NCI-H446 treated with DMSO at 0.1 percent for 48 hours (cell line): ENCODE results near the gene SMTNL2.

Source experiments
- DNase-seq: peaks from one replicate; lab custom pipeline; 2025; lab: John Stamatoyannopoulos, UW

The SMTNL2 gene

DNA sequence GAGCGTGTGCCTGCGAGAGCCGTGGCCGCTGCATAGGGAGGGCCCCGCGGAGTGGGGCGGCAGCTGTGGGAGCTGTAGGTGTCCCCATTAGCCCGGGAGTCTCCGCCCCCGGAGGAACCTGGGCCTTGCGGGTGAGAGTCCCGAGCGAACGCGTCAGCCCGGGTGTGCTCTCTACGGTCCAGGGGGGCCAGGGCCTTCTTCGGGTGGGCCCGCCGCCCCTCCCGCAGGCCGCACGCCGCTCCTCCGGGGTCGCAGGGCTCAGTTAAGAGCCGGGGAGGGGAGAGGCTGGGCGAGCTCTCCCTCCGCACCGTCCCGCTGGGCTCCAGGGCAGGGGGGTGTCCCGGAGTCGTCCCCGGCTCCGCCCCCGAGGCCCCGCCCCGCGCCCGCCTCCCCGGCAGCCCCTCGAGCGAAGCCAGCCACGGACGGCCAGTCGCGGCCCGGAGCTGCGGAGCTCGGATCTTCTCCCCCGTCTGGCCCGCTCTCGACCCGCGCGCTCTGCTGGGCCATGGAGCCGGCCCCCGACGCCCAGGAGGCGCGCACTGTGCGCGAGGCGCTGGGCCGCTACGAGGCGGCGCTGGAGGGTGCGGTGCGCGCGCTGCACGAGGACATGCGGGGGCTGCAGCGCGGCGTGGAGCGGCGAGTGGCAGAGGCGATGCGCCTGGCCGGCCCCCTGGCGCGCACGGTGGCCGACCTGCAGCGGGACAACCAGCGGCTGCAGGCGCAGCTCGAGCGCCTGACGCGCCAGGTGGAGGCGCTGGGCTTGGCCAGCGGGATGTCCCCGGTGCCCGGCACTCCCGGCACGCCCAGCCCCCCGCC is at the start of gene SMTNL2:
Gene SMTNL2 (plus strand): TSS at position 429 of the 816 bp plus-strand sequence. CDS start 77 bp downstream, at position 506.
- DNase-seq = no peak

DNA sequence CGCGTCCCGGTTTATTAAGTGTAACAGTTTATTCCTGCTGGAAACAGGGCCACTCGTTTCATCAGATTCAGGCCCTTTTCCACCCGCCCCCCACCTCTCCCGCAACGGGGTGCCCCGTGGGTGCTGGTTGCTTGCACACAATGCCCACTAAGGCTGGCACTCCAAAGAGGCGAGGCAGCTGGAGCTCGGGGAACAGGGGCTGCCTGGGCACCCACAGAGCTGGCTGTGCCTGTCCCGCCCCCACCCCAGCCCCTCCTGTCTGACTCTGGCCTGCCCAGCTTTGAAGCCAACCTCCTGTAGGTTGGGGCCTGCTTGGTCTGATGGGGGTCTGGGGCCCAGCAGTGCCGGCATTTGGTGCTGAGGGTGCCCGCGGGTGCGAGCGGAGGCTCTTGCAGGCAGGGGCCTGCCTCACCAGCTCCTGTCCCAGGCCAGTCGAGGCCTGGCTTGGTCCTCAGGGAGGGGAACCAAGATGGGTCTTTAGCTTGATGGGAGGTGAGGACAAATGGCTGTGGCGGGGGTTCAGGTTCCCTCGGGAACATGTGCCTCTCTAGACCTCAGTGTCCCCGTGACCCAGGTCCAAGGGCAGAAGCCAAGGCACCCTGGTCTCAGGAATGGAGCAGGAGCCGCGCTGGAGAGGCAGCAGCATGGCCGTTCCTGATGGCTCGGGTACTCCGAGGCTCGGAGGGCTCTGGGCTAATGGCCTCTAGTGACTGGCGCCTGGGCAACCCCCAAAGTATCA is 49.2 kb upstream of the SMTNL2 start:
- DNase-seq = no peak

DNA sequence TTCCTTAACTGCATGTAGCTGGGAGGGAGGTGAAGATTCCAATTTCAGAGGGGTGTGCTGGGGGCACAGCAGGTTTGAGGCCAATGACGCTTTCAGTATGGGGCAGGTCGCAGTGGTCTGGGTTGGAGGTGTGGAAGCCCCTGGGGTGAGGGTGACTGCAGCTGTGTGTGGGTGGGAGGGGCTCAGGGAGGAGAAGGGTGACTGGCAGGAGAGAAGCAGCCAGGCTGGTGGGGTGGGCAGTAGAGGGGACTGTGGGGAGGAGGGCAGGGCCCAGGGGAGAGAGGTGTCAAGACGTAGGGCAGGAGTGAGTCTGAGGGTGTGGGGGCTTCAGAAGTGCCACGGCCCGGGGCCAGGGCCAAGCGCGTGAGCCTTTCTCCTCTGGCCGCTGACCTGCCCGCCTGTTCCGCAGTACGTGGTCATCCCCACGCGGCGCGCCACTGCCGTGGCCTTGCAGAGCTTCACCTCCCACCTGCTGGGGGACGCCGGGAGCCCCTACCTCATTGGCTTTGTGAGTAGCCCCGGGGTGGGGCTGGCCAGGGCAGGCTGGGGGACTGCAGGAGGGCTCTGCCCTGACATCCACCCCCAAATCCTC is 48.6 kb upstream of the SMTNL2 start:
- no peak for DNase-seq

DNA sequence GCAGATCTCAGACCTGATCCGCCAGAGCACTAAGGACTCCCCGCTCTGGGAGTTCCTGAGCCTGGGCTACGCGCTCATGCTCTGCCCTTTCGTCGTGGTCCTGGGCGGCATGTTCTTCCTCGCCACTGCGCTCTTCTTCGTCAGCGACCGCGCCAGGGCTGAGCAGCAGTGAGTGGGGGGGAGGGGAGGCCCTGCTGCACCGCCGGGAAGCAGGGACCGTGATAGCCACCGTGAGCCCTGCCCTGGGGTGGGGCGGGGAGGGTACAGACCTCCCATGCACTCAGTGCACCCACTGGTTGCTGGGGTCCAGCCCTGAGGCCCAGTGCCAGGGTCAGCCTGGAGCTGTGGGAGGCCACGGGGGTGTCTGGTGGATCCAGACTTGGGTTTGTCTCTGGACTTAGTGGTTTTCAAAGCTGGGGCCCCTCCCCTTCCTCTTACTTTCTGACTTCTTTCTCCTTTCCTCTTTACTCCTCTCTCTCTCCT is 48.0 kb upstream of the SMTNL2 start:
- no peak for DNase-seq

DNA sequence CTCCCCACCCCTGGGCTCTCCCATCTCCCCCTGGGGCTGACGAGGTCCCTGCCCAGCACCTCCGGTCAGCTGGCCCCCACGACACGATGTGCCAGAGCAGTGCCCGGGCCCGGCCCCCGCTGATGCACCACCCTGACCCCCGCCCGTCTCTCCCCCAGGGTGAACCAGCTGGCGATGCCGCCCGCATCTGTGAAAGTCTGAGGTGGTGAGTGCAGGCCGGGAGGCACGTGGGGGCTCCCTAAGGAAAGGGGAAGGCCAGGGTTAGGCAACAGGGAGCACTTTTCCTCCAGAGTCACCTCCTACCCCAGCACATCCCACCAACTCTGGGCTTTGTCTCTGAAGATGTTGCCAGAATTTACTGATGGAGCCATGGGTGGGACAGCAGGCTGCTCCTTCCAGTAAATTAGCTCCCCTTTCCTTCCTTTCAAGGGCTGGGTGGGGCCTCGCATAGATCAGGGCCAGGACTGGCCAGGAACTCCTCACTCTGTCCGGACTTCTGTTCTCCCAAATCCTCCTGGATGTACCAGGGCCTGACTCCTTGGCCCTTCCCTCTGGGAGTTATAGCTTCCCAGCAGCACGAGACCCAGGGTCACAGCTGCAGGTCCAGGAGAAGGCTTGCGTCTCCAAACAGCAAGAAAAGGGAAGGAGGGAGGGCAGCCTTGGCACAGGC is 47.5 kb upstream of the SMTNL2 start:
- DNase-seq = no peak

DNA sequence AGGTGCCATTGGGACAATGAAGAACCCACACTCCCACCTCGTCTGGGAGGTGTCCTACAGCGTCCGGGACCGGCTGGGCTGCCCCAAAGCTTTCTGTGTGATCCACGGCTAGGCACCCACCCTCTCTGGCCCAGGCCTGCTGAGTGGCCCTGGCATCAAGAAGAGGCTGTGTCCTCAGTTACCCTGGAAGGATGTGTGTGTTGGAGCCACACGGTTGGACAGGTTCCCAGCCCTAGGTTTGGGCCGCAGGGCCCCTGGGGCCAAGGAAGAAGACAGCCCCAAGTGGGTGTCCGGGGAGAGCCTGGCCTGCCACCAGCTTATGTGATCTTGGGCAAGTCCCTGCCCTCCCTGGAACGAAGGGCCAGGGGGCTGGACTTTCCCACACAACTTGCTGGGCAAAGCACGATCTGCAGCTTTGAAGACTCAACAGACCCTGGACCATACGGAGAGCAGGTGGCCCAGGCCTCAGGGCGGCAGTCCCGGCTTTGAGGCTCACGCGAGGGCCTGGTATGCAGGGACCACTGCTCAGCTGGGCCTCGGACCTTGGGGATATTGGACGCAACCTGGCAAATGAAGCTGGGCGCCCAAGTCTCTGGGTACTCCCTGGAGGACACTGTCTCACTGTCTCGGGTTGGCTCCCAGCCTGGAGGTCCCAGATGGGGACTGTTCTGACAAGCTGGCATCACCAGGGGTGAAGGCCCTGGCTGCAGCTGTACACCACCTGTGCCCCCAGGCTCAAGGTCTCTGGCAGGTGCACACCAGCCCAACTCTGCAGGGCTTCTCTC is 46.7 kb upstream of the SMTNL2 start:
- no peak for DNase-seq

DNA sequence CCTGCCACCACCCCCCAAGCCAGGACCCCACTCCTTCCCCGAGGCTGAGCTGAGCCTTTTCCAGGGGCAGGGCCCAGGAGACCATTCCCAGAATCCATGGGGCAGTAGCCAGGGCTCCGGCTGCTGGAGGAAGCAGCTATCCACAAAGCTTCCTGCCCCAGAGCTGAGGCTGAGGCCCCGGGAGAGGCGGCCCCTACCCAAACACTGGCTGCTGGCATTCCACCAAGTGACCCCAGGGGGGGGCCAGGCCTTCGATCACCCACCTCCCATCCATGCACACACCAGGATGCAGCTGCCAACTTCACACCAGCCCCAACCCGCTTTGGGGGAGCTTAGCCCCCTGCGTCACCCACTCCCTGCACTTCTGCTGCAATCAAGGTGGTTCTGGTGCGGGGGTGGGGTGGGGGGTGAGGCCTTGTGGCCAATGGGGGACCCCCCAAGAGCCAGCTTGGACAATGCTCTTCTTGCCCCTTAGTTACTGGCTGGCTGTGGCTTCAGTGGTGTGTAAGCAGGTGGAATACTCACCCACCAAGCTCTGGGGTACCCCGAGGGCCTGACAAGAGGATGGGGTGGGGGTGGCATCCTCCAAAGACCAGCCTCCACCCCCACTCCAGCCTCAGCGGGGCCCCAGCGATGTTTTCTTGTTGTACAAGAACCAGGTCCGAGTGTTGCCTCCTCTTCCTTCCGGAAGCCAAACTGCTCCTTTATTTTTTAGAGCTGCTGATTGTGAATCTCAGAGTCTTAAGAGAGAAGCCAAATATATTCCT is 45.9 kb upstream of the SMTNL2 start:
- DNase-seq = no peak

DNA sequence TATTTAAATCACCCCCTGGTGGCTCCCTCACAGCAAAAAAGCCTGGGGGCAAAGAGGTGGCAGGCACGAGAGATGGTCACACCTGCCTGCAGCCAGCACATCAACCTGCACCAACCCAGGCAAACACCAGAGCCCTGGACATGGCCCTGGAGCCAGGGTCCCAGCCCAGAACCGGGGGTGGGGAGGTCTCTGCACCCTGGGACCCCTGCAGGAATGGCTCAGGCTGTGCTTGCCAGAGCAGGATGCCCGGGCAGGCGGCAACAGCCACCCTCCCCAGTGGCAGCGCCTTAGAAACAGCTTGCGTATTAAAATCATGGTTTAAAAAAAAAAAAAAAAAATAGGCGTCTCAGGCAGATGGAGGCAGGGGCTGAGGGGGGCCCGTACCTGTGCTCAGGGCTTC is 45.3 kb upstream of the SMTNL2 start:
- DNase-seq = no peak

DNA sequence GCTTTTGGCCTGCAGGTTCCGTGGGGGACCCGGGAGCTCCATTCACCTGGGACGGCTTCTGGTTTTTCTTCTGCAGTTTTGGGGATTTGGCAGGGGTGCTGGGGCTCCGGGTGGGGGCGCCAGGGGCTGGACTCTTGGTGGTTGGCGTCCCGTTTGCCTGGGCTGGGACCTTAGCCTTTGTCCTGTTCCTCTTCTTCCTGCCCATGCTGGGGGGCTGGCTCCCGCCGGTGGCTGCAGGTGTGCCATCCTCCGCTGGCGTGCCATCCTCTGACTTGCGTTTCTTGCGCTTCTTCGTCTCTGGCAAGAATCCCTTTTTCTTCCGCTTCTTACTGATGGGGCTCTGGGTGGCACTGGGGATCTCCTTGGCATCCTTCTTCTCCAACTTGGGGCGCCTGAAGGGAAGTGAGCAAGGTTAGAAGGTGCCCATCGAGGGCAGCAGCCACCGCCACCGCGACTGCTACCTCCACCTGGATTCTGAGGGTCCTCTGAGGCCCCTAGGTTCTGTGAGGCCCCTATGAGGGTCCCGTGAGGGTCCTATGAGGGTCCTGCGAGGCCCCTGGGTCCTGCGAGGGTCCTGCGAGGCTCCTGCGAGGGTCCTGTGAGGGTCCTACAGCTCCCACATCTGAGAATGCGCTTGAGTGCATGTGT is 44.6 kb upstream of the SMTNL2 start:
- no peak for DNase-seq

DNA sequence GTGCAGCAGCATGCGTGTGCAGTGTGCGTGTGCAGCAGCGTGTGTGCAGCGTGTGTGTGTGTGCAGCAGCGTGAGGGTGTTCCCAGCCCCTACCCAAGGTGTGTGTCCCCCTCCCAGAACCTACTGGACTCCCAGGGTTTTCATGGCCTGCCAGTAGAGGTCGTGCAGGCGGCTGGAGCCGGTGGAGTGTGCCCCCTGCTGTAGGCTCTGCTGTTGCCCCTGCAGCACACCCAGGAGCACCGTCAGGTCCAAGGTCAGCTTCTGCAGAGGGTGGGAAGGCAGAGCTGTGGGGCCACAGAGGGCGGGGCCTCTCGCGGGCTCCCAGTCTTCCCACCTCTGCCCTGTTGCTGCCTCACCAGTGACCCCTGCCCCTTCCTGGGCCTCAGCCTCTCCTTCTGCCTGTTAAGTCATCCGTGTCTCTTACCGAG is 44.1 kb upstream of the SMTNL2 start:
- DNase-seq = no peak

DNA sequence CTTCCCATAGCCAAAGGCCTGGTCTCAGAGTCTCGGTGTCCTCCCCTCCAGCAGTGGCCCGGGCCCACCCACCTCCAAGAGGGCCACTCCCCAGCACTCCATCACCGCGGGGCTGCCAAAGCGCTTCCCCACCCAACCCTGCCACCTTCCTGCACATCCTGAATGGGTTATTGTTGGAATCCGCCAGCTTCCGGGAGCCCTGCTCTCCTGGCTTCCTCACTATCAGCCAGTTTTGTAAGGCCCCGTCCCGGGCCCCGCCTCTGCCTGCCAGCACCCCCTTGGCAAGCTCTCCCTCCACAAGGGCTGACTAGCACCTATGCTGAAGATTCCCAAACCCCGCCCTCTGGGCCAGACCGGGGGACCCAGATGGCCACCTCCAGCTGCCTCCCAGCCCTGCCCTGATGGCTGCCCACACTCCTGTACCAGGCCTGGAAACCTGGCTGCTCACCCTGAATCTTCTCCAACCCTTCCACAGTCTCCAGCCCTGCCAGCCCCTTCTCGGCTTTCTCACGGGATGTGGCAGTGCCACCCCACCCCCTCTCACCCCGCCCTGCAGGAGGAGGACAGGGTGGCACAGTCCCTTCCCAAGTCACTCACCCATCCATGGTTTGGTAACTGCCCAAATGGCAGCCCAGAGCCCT is 43.5 kb upstream of the SMTNL2 start:
- DNase-seq = no peak

DNA sequence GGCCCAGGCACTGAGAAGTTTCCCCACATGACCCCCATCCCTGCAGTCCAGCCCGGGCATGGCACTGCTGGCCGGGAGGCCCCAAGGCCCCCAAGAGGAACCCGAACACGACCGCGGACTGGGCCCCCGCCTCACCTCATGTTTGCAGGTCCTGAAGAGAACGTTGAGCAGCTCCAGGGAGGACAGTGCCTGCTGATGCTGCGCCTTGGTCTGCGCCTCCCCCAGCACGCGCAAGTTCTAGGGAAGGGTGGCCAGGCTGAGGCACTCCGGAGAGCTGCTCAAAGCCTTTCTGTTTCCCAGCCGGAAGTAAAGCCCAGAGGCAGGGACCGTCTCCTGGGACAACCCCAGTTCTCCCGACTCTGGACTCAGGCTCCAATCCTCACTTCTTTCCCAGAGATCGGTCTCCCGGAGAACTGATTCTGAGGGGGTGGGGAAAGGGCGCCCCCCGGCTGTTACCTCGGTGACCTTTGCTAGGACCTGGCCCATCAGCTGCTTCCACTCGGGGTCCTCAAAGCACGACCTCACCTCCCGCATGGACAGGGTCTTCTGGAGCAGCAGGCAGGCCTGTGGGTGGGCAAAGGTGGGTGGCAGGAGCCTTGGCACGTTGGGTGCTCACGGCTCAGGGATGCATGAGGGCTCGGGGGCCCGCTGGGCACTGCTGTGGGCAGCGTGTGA is 42.9 kb upstream of the SMTNL2 start:
- no peak for DNase-seq

DNA sequence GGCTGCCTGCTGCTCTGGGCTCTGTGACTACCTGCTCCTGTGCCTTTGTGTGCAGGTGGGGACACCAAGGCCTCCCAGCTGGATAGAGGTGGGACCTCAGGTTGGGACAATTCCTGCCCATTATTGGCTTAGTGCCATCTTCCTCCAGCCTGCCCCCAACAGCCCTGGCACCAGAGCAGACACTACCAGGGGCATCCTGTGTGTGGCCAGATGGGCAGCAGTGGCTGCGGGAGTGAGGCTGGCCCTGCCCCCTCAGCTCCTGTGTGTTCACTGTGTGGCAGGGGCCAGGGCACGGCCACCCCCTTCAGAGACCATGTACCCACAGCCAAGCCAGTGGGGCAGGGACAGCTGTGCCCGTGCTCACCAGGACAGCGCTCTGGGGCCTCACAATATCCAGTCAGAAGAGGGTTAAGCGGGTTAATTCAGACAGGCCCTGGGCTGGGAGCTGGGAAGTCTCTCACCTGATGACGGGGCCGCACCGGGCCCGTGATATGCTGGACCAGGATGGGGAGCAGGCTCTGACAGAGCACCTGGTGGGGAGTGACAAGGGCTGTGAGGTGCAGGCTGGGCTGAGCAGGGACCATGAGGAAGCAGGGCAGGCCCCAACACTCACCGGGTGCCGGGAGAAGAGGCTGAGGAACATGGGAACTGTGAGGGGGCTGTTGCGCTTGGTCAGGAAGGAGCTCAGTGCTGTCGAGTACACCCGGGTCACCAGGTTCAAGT is 42.2 kb upstream of the SMTNL2 start:
- no peak for DNase-seq

DNA sequence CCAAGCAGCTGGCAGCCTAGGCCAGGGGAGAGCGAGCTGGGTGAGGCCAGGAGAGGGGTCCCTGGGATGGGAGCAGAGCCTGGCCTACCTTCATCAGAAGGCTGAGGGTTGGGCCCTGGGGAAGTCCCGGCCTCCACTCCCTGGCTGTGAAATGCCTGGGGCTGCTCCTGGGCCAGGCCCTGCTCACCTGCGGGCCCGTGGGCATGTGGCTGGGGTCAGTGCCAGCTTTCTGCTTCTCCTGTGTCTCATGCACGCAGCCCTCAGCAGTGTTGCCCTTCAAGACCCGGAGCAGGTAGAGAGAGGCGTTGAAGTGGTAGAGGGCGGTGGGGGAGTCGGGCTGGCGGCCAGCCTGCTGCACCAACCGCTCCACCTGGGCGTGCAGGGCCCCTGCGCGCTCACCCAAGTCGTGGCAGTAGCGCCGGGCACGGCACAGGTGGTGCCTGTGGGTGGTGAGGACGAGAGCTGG is 41.6 kb upstream of the SMTNL2 start:
- no peak for DNase-seq

DNA sequence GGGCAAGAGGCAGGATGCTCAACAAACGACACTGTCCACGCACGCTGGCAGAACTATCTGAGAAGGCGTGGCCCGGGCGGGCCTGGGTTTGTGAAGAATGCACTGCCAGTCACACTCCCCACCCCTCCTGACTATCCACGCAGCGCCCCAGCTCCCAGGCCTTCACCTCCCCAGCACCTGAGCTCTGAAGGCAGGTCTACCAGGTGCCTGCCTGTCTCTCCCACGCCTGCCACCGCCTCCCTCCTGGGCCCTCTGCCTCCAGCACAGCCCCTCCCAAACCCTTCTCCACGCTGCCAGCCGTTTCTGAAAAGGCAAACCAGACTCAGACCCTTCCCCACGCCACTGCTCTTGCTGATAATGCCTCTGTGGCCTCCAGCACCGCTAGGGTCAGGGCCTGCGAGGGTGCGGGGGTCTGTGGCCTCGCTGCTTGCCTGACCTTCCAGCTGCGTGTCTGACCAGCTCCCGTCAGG is 40.7 kb upstream of the SMTNL2 start:
- DNase-seq = no peak

DNA sequence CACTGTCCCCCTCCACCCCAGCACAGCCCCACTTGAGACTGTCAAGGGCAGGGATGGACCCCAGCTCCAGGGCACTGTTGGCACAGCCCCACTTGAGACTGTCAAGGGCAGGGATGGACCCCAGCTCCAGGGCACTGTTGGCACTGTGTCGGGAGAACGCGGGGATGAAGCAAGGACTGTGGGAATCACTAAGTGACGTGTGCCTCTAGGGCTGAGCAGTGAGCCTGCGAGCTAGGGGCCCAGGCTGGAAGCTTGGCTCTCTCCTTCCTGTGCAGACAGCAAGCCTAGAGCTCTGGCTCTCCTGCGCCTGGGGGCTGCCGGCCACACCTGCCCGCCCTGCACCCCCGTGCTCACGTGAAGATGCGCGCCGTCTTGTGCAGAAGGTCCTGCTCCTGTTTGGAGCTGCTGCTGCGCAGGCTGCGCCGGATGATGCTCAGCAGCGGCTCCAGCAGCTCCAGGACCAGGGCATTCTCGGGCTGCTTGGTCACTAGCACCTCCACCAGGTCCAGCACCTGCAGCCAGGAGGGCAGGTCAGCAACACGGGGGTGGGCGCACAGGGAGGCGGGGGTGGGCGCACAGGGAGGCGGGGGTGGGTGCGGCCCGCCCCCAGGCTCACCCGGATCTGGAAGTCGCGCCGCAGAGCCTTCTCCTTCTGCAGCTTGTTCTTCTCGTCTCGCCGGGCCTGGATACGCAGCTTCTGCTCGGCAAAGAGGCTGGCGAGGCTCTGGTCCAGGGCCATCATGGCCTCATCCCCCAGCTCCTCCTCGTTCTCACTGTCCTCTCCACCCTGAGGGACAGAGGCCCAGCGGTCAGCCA is 40.0 kb upstream of the SMTNL2 start:
- DNase-seq = no peak

DNA sequence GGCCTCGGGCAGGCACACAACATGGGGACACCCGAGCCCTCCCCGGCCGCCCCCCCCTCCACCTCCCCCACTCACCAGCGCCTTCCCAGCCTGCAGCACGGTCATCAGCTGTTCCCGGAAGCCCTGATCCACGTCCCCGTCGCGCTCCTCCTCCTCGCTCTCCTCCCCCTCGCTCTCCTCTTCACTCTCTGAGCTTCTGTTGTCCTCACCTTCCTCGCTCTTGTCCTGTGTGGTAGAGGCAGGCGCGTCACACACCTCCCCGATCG is 39.4 kb upstream of the SMTNL2 start:
- no peak for DNase-seq
